ENCODE data around the gene AKAP8L. TPM values are rescaled to one million over a fixed set of nuclear protein-coding genes. Genes with fewer than 3 reads are reported as not detected.

AKAP8L gene
- total RNA-seq, 4 donors from 2014 or later, result 129 to 275 (median 247) TPM

- Histone ChIP-seq H3K4me3 (no peak overlapping the region), H3K27me3 (no peaks in the 10 kb centered on the region), H3K36me3 (no peaks in the 10 kb centered on the region), H3K9me3 (no peaks in the 10 kb centered on the region), H3K4me1 (no peaks in the 10 kb centered on the region), H3K27ac (no peak overlapping the region)
- TF ChIP-seq POLR2A (IDR thresholded peaks at IDR 0.05) (no peak), CTCF (IDR thresholded peaks at IDR 0.05) (no peak)
- DNase-seq, result no peak
Measured at GRCh38 chr19:15442142-15442920, 23.5 kb upstream of the AKAP8L start.

- H3K4me1 ChIP-seq, result no peaks in the 10 kb centered on the region
- no peak for DNase-seq
- no peaks in the 10 kb centered on the region for H3K36me3 ChIP-seq
- no peaks in the 10 kb centered on the region for H3K27me3 ChIP-seq
- no peak overlapping the region for H3K27ac ChIP-seq
- TF ChIP-seq CTCF (IDR thresholded peaks at IDR 0.05) (no peak), POLR2A (IDR thresholded peaks at IDR 0.05) (no peak)
- H3K4me3 ChIP-seq, result no peak overlapping the region
- no peaks in the 10 kb centered on the region for H3K9me3 ChIP-seq
Measured at GRCh38 chr19:15441317-15441716, 22.5 kb upstream of the AKAP8L start.

- H3K36me3 ChIP-seq, result no peaks in the 10 kb centered on the region
- no peaks in the 10 kb centered on the region for H3K9me3 ChIP-seq
- TF ChIP-seq POLR2A (IDR thresholded peaks at IDR 0.05) (no peak), CTCF (IDR thresholded peaks at IDR 0.05) (no peak)
- H3K4me3 ChIP-seq, result no peak overlapping the region
- no peaks in the 10 kb centered on the region for H3K27me3 ChIP-seq
- no peaks in the 10 kb centered on the region for H3K4me1 ChIP-seq
- no peak for DNase-seq
- H3K27ac ChIP-seq, result no peak overlapping the region
Measured at GRCh38 chr19:15439821-15440641, 21.2 kb upstream of the AKAP8L start.

- Histone ChIP-seq H3K27ac (no peak overlapping the region), H3K27me3 (no peaks in the 10 kb centered on the region), H3K4me3 (no peak overlapping the region), H3K9me3 (no peaks in the 10 kb centered on the region), H3K36me3 (no peaks in the 10 kb centered on the region), H3K4me1 (no peaks in the 10 kb centered on the region)
- TF ChIP-seq POLR2A (IDR thresholded peaks at IDR 0.05) (no peak), CTCF (IDR thresholded peaks at IDR 0.05) (no peak)
- no peak for DNase-seq
Measured at GRCh38 chr19:15439078-15439799, 20.5 kb upstream of the AKAP8L start.

- no peak for TF ChIP-seq POLR2A (IDR thresholded peaks at IDR 0.05)
- no peak for TF ChIP-seq CTCF (IDR thresholded peaks at IDR 0.05)
- peaks cover 0 to under 1% (median 0%) of the 10 kb centered on the region in 4 donors for H3K4me1 ChIP-seq
- H3K36me3 ChIP-seq, result no peaks in the 10 kb centered on the region
- no peaks in the 10 kb centered on the region for H3K9me3 ChIP-seq
- H3K4me3 ChIP-seq, result no peak overlapping the region
- DNase-seq, result no peak
- no peaks in the 10 kb centered on the region for H3K27me3 ChIP-seq
- no peak overlapping the region for H3K27ac ChIP-seq
Measured at GRCh38 chr19:15438577-15438976, 19.8 kb upstream of the AKAP8L start.

All from Peyer's patch (tissue), 4 donors.